Hematopoietic multipotent progenitor cell treated with erythropoietin and hydrocortisone succinate and interleukin-3 and kit ligand, for 6 days (in vitro differentiated cells): ENCODE data around the gene CCRL2.
"Not testable (repeated sequence)": the region's sequence is repeated elsewhere in the genome, so short reads cannot be mapped to it uniquely, and the experiment has no call there.

Source experiments
- DNase-seq: peaks from one replicate; pipeline ENCODE4 v3.0.0-alpha.2; 2015

Gene CCRL2

DNA sequence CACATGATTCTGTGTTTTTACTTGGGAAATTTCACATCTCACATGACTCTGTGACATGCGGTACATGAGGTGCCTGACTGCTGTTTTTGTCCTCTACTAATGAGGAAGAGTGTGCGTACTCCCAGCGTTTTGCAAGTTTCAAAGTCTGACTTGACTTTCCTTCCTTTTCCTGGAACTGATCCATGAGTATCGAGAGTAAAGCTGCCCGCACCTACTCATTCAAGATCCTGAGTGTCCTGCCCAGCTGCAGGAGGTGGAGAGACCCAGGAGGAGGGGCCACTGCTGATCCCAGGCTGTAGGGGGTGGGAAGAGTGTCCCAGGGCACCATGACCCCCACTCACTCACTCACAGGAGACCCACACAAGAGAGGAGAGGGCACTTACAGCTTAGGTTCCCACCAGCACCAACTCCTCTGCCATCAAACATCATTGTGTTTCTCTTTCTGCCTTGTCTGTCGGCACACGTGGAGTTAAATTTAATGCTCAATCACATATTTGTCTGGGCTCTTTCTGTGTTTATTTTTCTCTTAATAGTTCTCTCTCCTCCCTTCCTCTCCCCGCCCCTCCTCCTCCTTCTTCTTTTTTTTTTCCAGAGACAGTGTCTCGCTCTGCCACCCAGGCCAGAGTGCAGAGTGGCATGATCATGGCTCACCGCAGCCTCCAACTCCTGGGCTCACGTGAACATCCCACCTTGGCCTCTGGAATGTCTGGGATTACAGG lies 1.6 kb upstream of the CCRL2 start:
- no peak for DNase-seq

DNA sequence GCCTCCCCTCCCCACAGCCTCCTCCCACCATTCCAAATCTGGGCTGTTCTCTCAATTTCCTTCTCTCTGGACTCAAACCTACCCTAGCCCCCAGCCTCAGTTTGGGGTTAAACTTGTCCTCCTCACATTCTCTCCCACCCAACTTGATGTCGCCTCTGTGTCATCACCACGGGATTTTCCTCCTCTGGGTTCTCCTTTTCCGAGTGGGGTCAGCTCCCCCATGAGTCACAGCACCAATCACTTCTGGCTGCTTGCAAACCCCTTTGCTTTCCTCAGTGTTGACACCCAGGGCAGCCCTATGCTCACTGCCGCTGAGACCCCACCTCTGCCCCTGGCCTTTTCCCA lies 644 bp upstream of the CCRL2 start:
- DNase-seq: no peak

DNA sequence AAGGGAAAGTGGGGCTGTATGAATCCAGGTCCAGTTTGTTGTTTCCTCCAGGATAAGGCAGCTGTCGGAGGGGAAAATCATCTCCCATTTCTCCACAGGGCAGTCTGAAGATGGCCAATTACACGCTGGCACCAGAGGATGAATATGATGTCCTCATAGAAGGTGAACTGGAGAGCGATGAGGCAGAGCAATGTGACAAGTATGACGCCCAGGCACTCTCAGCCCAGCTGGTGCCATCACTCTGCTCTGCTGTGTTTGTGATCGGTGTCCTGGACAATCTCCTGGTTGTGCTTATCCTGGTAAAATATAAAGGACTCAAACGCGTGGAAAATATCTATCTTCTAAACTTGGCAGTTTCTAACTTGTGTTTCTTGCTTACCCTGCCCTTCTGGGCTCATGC lies 911 bp downstream of the CCRL2 start:
- DNase-seq: no peak

DNA sequence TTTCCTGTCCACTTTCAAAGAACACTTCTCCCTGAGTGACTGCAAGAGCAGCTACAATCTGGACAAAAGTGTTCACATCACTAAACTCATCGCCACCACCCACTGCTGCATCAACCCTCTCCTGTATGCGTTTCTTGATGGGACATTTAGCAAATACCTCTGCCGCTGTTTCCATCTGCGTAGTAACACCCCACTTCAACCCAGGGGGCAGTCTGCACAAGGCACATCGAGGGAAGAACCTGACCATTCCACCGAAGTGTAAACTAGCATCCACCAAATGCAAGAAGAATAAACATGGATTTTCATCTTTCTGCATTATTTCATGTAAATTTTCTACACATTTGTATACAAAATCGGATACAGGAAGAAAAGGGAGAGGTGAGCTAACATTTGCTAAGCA lies 1.8 kb downstream of the CCRL2 start:
- DNase-seq: no peak

DNA sequence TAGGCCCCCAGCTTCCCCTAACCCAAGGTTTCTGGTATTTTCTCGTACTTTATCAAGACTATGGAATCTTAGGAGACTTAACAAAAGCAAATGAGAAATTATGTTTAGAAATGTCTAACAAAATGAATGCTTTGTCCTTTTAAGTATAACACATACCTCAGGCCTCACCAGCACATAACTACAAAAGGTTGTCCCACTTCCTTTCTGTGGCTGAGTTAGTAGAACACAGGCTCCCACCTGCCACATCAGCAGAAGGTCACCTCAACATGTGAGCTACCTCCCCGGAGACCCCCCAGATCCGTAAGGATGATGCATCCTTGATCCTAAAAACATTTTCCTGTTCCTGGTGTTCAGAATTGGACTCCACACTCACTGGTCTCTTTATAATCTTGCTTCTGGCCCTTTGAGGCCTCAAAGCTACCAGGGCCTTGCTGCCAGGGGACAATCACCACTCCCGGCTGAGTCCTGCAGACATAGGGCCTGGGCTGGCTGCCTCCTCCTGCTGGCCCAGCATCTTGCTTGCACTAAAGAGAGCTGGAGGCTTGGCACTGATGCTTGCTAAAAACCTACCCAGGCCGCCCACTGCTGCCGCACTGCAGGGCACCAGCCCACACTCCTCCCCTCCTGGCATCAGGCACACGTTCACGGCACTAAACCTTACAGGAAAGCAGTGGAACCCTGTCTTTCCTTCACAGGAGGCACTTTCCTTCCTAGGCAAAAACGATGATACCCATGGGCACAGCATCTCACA lies 2.9 kb downstream of the CCRL2 start:
- DNase-seq: no peak

DNA sequence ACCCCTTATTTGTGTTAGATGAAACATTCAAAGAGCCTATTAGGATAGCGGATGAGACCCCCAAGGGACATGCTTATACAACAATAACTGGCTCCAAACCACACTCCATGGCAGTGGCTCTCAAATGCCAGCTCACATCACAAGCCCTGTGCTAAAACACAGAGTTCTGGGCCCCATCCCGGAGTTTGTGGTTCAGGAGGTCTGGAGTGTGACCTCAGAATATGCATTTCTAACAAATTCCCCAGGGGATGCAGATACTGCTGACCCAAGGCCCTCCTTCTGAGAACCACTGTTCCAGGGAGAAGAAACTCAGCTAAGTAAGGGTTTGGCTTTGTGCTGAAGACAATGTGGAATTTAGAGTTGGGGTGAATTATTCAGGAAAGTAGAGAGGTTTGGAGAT lies 3.6 kb downstream of the CCRL2 start:
- DNase-seq: no peak

DNA sequence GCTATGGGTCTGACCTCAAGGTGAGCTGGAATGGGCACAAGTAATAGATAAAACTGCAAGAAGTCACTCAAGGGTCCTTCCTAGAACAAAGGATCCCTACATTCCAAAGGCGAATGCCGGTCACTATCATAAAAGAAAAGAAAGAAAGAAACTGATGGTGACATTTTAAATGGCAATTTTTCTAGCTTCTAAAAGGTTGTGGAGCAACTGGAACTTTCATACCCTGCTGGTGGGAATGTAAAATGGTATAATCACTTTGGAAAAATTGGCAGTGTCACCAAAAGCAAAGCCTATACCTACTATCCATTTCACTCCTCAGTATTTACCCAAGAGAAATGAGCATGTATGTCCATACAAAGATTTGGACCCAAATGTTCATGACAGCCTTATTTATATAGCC lies 4.2 kb downstream of the CCRL2 start:
- DNase-seq: no peak

DNA sequence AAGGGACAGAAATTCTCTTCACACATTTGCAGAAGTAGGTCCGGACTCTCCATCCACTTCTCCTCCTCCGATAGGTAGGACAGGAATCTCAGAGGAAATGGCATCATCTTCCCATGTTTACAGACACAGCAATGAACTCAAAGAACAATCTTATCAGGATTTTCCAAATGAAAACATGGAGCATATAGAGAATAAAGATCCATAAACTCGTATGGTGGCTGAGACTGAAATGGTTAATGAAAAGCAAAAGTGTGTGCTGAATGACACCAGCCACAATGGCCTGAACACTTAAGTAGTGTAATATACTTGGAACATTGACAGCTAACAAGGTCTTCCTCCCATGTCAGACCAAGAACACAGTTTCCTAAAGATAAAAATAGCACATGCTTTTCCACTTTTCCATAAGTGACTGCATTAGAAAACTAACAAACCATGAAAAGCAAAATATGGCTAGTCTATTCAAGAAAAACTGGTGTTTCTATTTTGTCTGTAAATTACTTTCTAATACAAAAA lies 5.8 kb downstream of the CCRL2 start:
- DNase-seq: no peak

DNA sequence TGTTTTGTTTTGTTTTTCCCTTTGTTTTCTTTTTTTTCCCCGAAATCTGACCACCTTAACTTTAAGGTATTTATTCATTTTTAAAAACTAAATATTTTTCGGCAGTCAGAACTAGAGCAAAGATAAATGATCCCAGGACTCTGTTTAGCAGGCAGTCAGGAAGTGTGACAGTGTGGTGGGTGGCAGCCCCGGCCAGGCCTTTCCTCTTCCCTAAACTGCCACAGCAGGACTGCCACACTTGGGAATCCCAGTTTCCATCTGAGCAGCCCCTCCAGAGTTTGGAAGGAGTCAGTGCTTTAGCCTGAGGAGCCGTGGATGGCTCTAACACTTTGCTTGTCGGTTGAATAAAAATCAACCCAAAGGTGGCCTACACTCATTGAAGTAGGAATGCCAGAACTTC lies 6.9 kb downstream of the CCRL2 start:
- no peak for DNase-seq

DNA sequence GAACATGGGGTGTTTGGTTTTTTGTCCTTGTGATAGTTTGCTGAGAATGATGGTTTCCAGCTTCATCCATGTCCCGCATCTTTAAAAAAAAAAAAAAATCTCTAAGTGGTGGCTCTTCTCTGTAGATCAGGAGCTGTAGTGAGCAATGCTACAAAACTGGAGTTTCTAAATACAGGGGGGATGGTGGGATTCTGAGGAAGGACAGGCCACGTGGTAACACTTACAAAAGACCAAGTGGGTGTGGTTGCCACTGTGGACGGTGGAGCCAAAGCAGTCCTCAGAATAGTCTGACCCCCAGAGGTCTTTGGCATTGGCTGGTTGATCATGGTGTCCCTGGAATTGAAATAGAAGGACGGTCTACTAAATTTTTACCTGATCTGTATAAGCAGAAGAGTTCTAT lies 7.7 kb downstream of the CCRL2 start:
- DNase-seq: no peak

DNA sequence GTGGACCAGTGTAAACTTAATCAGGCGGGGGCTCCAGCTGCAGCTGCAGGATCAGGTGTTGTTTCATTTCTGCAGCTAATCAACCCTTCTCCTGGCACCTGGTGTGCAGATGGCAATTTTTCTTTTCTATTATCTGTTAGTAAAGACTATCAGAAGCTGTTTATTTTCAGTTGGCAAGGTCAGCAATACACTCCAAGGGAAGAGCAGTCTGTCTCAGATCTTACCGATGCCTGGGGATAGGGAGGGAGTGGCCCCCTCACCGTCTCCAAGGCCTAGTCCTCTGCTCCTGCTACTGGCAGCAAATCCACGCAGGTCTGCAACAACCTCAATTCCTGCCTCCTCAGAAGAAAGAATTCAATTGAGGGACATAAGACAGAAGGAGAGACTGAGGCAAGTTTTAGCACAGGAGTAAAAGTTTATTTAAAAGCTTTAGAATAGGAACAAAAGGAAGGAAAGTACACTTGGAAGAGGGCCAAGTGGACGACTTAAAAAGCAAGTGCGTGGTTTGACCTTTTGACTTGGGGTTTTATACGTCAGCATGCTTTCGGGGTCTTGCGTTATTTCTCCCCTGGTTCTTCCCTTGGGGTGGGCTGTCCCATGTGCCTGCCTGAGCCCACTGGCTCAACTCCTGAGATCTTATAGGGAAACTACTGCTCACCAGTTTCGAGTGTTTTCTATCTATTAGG lies 9.2 kb downstream of the CCRL2 start:
- peak; percentile 64 for DNase-seq

DNA sequence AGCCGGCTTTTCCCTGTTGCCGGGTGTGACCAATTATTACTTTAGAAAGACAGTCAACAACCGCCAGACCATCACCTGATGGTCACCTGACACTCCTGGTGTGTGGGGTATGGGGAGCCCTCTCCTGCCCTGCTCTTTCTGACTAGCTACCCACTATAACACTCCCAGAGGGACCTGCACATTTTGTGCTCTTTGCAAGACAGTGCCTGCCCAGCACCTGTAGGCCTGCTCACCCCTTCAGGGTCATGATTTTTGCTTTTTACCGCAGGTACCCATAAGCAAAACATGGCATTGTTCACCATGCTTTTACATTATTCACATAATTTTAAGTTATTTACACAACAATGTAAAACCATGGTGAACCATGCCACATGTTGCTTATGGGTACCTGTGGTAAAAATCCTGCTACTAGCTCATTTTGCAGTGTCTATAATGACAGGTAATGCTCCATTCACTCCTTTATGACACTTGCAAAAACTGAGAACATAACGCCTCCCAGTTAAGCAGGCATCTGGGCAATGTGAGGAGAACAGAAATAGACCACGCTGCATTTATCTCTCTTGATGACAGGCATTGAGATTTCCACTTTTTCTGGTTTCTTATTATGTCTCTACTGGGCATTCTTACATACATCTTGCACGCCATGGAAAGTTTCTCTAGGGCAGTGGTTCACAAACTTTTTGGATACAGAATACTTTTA lies 9.9 kb downstream of the CCRL2 start:
- no peak for DNase-seq

DNA sequence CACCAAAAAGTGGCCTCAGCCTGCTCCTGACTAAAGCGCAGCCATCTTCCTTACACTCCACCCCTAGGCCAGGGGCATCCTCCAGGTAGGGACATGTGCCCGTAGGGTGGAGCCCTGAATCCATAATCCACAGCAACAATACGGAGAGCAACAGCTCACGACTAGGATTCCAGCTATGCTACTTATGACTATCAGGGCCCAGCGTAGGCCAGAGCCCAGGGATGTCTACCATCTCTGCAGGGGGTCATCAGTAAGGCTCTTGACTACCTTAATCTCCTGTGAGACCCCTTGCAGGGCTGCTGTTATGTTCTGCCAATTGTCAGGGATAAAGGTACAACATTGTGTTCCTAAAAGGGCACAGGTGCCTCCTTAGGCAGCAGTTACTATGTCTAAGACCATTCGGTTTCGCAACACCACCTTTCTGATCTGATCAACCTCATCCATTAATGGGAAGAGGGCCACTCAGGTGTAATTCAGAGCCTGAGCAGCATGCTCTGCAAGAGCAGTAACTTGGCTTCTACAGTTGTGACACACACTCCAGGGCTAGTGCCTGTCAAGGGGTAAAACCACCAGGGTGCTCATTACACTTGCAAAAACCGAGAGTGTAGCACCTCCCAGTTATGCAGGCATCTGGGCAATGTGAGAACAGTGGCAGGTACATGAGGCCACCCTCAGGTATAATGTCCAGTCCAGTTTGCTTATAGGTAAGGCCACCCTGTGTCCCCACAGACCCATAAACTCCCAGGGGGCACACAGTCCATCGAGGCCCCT lies 11.0 kb downstream of the CCRL2 start:
- DNase-seq: no peak

DNA sequence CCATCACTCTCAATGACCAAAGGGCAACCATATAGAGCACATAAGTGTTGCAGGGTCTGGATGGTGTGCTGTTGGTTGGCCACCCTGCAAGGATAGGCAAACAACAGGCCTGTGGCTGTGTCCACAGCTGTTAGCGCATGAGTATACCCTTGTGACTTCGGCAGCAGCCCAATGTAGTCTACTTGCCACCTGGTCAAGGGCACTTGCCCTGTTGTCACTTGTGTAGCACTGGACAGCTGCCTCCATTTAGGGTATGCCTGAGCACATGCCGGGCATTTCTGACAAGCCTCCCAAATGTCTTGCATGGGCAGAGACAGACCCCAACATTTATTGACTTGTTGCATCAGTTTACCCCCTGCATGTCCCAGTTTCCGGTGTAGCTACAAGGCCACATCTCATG lies 12.8 kb downstream of the CCRL2 start:
- no peak for DNase-seq

DNA sequence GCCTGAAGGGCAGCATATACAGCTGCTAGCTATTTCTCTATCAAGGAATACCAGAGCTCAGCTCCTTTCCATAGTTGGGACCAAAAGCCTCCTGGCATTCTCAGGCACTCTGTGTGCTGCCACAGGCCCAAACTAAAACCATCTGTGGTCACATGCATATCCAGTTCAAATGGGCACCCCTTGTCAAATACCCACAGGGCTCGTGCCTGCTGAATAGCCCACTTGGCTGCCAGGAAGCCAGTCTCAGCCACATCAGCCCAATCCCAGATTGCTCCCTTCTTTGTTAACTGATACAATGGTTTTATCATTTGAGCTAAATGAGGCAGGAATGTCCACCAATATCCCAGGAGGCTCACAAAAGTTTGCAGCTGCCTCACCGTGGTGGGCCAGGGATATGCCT lies 13.9 kb downstream of the CCRL2 start:
- no peak for DNase-seq

DNA sequence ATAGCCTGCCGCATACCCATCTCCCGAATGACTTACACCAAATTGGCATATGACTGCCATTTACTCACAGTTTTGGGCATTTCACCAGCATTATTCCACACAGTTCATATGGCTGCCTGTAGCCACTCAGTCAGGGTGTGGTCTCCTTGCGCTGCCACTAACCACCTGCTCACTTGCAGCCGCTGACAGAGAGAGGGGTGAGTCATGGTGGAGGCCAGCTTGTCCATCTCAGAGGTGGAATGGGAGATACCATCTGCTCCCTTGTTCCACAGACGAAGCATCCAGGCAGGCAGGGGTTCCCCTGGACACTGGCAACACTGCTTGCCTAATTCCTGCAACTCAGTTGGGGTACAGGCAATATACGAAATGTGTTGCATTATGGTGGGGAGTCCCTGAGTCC lies 15.6 kb downstream of the CCRL2 start:
- peak; percentile 61 for DNase-seq

DNA sequence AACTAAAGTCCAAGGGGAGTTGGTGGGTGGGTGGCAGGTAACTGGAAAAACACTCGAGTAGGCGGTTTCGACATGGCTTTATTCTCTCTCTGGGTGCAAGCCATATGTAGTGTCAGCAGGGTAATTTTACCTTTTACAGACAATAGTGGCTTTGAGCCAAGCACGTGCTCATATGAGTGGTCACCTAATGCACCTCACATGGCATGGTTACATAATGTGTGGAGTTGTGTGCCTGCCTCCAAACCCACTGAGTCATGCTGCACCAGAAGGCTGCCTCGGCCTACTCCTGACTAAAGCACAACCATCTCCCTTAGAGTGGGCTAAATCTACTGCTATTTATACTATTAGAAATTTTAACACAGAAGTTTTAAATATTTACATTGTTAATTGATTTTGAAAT lies 16.5 kb downstream of the CCRL2 start:
- no peak for DNase-seq

DNA sequence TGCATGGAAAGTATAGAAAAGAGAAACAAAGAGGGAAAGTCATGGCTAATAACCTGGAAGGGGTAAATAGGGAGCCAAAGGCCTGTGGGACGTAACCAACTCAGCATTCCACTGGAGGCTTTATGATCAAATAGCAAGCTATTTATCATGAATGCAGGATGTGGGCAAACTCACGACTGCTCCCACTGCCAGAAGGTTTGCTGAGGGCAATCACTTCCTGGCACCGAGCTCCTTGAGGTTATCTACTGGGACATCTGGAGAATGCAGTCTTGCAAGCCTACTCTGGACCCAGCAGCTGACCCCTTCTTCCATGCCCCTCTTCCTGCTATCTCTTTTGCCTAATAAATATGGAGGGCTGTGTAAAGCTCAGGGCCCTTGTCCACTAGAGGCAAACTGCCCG lies 19.4 kb downstream of the CCRL2 start:
- peak; percentile 68 for DNase-seq

DNA sequence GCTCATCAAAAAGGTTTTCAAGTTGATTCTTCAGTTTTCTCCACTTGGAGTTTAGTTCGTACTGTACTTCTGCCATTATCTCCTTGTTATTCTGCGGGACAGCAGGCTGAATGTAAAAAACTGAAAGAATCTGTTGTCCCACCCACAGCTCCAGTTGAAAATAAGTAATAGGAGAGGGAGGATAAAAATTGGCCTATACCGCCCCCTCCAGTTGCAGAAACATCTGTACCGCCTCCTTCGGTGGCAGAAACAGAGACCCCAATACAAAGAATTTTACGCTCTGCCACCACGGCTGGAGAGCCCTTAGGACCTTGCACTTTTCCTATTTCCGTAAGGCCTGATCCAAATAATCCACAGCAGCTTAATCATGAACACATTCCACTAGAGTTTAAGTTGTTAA lies 20.3 kb downstream of the CCRL2 start:
- not testable (repeated sequence) for DNase-seq

DNA sequence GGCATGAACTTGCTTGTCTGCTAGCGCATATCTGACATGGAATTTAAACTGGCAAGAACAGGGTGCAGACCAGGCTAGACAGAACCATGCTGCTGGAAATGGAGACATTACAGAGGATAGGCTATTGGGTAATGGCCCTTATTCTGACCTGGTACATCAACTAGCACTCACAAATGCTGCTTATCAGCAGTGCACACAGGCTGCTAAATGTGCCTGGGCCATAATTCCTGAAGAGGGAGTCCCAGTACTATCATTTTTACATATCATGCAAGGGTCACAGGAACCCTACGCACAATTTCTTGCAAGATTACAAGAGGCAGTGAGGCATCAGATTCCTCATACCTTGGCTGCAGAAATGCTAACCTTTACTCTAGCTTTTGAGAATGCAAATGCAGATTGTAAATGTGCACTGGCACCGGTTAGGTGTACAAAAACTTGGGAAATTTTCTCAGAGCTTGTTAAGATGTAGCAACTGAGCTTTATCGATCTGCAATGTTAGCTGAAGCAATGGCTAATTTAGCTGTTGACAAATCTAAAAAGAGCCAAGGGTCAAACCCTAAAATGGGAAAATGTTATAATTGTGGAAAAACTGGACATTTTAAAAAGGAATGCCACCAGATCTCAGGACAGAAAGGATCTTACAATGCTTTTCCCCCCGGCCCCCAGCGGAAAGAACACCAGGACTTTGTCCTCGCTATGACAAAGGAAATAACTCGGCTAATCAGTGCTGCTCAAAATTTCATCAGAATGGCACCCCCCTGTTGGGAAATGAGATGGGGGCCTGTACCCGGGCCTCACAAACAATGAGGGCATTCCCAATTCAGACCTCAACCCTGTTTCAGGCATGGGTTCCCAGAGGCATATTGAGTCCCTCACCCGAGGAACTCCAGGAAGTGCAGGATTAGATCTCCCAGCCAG lies 21.1 kb downstream of the CCRL2 start:
- peak; percentile 91 for DNase-seq

DNA sequence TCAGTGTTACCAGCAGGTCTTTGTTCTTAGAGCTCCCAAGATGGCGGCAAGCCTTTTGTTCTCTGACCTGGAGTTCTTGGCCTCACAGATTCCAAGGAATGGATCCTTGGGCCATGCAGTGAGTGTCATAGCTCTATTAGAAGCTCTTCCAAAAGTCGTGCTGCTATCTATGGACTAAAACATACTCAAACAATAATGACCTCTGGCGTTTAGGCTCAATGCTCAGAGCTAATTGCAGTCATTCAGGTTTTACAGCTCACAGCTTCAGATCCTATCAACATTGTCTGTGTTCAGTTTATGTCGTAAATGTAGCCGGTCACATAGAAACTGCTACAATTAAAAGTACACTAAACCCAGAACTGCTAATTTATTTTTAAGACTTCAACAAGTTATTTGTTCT lies 22.2 kb downstream of the CCRL2 start:
- DNase-seq: no peak

DNA sequence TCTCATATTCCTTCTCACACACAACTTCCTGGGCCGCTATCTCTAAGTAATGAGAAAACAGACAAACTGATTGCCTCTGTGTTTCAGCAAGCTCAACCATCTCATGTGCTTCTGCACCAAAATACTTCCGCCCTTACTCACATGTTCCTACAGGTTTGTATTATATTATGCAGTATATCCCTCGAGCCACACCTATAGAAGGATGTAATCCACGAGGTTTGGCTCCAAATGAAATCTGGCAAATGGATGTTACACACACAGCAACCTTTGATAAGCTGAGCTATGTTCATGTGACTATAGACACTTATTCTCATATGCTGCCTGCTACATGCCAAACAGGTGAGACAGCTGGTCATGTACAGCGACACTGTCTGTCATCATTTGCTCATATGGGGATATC lies 22.6 kb downstream of the CCRL2 start:
- DNase-seq: no peak
